Duodenal mucosa (tissue), 2 donors: ENCODE results near the gene IARS1.

Experiments used
- H3K27ac ChIP-seq: one replicate; pipeline ENCODE4 v1.7.0; 2013; ENCODE audit warnings: low read depth, low read length
- H3K27me3 ChIP-seq, 2 donors: one replicate each; pipeline ENCODE4 v1.7.0; 2013; ENCODE audit warnings: low read length in 2 of 2, control low read depth in 1 of 2; ENCODE audit not compliant: insufficient read depth in 2 of 2, control insufficient read depth in 1 of 2
- H3K36me3 ChIP-seq, 2 donors: one replicate each; pipeline ENCODE4 v1.7.0; 2013; ENCODE audit warnings: low read length in 2 of 2, control low read depth in 1 of 2; ENCODE audit not compliant: insufficient read depth in 2 of 2, control insufficient read depth in 1 of 2
- H3K4me1 ChIP-seq, 2 donors: one replicate each; pipeline ENCODE4 v1.7.0; 2013; ENCODE audit warnings: low read length in 2 of 2, control low read depth in 1 of 2; ENCODE audit not compliant: insufficient read depth in 2 of 2, control insufficient read depth in 1 of 2
- H3K4me3 ChIP-seq, 2 donors: one replicate each; pipeline ENCODE4 v1.7.0; 2013; ENCODE audit warnings: low read length in 2 of 2, low read depth in 1 of 2
- H3K9ac ChIP-seq, 2 donors: one replicate each; pipeline ENCODE4 v1.7.0; 2013; ENCODE audit warnings: low read length in 2 of 2, low read depth in 1 of 2
- H3K9me3 ChIP-seq, 2 donors: one replicate each; pipeline ENCODE4 v1.7.0; 2013; ENCODE audit warnings: low read length in 2 of 2, control low read depth in 1 of 2; ENCODE audit not compliant: control insufficient read depth in 1 of 2

The IARS1 gene

GRCh38 chr9:92247981-92248380, 45.5 kb downstream of the IARS1 start:
- Histone ChIP-seq H3K4me1 (peaks cover 0 to 3% of the 10 kb centered on the region in 2 donors), H3K9ac (no peak overlapping the region), H3K27me3 (no peaks in the 10 kb centered on the region), H3K27ac (no peak overlapping the region), H3K36me3 (peaks cover 56 to 94% of the 10 kb centered on the region in 2 donors), H3K9me3 (no peaks in the 10 kb centered on the region), H3K4me3 (no peak overlapping the region)

GRCh38 chr9:92247296-92247695, 46.2 kb downstream of the IARS1 start:
- Histone ChIP-seq H3K4me3 (no peak overlapping the region), H3K36me3 (peaks cover 62 to 95% of the 10 kb centered on the region in 2 donors), H3K27me3 (no peaks in the 10 kb centered on the region)

GRCh38 chr9:92245005-92245797, 48.3 kb downstream of the IARS1 start:
- Histone ChIP-seq H3K27me3 (no peaks in the 10 kb centered on the region), H3K27ac (no peak overlapping the region), H3K4me3 (no peak overlapping the region), H3K4me1 (peaks cover 0 to 3% of the 10 kb centered on the region in 2 donors), H3K9me3 (no peaks in the 10 kb centered on the region), H3K9ac (no peak overlapping the region), H3K36me3 (peaks cover 53 to 94% of the 10 kb centered on the region in 2 donors)

More at GRCh38 chr9:92247296-92247695, 46.2 kb downstream of the IARS1 start:
- Histone ChIP-seq H3K4me1 (peaks cover 0 to 3% of the 10 kb centered on the region in 2 donors), H3K27ac (no peak overlapping the region), H3K9ac (no peak overlapping the region), H3K9me3 (no peaks in the 10 kb centered on the region)
